Activated CD4-positive, CD25-positive, alpha-beta regulatory T cell treated with anti-CD3 and anti-CD28 coated beads, Interleukin-2, amount 50 U/mL, for 16 hours (primary cell): ENCODE results near the gene NR6A1.

ENCODE experiments used
- DNase-seq: peaks from one replicate; pipeline ENCODE4 v3.0.0-alpha.2; 2020; ENCODE audit warnings: low read depth, low spot score

The NR6A1 gene

DNA sequence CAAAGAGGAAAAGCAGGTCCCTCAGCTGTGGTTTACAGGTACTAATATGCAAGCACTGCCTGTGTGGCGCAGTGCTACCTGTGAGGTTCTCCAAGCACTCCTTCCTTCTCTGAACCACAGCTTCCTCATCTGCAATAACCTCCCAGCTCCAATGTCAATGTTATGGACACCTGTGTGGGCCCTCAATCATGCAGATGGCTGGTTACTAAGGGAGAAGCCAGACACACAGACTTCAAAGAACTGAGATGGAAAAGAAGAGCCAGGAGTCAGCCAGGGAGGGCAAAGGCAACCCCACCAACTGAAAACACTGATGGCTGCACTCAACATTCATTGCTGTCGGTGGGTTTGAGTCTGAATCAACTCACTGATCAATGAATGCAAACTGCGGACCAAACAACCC lies 77.7 kb downstream of the NR6A1 start:
- DNase-seq = no peak

DNA sequence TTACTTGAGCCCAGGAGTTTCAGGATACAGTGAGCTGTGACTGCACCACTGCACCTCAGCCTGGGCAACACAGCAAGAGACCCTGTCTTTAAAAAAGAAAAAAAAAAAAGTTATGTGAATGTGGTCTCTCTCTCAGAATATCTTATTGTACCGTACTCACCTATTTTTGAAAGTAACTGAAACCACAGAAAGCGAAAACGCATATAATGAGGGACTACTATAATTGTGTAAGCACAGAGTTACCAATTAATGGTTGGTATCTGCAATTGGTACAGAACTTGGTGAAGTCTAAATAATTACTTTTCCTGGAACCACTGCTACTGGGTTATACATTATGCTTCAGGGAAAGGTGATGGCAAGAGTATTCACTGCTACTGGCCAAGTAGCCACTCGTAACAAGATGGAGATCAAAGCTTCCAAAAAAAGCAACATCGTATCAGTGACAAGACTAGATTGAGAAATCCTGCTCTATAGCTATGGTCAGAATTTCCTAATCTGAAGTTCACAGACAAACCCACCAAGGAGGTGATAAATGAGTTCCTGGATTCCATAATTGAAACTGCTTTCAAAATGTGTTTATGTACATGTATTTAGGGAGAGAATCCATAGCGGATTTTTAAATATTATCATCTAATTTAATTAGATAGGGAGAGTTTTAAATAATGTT lies 82.7 kb downstream of the NR6A1 start:
- DNase-seq = no peak

DNA sequence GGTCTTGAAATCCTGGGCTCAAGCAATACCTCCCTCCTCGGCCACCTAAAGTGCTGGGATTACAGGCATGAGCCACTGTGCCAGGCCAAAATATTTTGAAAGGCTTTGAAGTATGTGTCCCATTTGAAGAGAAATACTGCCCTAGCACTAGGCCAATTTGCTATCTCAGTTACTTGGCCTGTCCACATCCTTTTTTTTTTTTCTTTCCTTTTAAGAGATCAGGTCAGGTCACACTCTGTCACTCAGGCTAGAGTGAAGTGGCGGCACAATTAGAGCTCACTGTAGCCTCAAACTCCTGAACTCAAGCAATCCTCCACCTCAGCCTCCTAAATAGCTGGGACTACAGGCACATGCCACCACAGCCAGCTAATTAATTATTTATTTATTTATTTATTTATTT lies 84.2 kb downstream of the NR6A1 start:
- DNase-seq = no peak

DNA sequence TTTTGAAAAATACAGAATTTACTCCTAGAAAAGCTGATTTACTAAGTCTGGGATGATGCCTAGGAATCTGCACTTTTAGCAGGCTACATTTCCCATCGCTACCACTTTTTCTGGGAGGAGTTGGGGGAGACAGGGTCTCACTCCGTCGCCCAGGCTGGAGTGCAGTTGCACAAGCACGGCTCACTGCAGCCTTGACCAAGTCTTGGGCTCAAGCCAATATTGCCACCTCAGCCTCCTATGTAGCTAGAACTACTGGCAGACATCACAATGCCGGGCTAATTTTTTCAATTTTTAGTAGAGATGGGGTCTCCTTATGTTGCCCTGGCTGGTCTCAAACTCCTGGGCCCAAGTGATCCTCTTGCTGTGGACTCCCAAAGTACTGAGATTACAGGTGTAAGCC lies 85.9 kb downstream of the NR6A1 start:
- DNase-seq = no peak

DNA sequence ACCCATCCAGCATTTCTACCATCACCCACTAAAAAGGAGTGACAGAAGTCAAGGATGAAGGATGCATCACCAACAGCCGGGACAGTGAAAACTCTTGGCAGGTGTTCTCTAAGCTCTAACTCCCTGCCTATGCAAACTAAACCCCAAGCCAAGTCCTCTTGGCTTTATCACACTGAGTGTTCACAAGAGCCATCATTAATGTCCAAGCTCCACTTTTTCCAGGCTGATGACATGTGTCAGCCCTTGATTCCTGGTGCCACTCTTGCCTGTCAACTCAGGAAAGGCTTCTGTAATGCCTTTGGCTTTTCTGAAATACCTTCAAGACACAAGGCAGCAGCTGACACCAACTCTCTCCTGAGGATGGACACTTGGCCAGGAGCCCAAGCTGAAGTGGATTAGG lies 86.9 kb downstream of the NR6A1 start:
- no peak for DNase-seq

DNA sequence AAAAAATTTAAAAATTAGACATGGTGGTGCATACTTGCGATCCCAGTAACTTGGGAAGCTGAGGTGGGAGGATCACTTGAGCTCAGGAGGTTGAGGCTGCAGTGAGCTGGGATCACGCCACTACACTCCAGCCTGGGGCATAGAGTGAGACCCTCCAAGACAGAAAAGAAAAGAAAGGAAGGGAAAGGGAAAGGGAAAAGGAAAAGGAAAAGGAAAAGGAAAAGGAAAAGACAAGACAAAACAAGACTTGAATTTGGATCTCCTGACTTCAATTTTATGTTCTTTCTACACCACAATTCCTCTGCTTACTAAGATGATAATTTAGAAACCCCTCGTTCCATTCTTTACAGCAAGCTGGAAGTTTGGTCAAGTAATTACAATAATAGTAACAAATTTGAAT lies 88.1 kb downstream of the NR6A1 start:
- no peak for DNase-seq

DNA sequence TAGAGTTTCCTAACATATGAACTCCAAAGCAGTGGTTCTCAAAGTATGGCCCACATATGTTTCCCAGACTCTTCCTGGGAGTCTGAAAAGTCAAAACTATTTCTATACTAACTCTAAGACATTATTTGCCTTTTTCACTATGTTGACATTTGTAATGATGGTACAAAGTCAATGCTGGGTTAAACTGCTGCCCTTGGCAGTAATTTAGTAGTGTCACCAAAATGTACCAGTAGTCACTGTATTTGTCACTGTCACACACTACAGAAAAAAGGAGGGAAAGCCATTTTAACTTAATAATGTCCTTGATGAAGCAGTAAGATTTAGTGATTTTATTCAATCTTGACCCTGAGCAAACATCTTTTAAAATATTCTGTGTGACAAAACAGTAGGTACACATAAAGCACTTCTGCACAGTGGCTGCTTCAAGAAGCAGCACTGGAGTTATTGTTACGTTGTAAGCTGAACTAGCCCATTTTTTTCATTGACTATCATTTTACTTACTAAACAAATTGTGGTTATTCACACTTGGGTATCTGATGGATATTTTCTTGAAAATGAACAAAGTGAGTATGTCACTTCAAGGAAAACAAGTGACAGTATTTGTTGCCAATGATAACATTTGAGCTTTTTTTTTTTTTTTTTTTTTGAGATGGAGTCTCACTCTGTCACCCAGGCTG lies 90.3 kb downstream of the NR6A1 start:
- DNase-seq = no peak

DNA sequence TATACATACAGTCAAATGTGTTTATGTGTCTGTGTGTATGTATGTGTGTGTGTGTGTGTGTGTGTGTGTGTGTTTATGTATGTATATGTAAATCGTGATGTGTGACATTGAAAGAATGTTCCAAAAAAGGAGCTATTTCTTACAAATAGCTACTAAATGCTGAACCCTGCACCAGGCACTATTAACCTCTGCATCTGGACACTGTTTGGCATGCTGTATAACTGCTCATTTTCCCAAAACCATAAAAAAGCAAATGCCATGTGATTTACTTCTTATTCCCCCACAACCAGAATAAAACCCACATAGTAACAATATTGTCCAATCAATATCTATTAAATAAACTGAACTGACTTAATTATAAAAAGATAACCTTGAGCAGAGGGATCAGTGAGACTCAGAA lies 91.1 kb downstream of the NR6A1 start:
- DNase-seq = no peak

DNA sequence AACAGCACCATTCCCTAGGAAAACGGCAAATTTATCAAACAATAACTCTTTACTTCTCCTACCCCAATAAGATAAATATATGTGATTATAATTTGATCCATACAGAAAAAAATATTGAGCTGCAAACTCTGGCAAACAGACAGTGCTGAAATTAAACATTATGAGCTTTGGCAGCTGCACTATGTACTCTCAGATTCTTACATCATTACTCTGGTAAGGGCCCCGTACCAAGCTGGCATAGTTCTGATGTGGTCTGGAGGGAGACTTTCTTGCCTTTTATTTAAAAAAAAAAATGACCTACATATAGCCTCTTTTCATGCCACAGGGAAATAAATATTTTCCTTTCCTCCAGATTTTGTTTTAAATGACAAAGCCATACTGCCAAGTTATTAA lies 95.0 kb downstream of the NR6A1 start:
- no peak for DNase-seq

DNA sequence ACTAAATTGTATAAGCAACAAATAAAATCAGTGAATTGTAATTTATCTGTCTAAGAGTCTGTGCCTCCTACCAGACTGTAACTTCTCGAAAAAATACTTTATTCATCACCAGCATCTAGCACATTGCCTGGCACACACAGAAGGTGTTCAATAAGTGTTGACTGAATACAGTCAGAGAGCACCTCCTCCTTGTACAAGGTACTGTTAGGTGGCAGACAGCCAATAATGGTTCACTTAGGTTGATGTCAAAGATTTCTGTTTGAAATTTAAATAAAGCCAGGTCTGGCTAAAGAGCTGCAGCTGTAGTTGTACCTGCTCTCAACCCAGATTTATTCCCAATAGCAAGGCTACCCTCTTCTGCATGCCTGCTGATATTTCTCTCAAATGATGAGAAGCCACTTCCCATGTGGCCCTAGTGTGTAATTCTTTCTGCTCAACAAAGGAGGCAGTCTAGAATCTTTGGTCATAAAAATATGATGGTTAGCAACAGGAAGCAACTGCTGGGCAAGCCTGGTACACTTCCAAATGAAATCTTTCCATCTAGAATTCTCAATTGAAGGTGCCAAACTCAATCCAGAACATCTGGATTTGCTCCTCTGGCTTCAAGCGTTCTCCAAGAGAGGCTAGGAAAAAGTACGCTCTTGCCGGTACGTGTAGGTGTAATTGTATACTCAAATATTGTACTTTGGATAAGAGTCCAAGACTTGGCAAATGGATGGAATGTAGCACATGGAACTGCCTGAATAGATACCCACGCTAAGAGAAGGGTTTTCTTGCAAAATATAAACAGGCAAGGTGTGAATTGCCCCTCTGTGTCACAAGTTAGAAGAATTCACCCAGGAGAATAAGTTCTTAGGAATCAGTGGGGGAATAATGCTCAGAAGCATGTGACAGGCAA lies 95.6 kb downstream of the NR6A1 start:
- no peak for DNase-seq

DNA sequence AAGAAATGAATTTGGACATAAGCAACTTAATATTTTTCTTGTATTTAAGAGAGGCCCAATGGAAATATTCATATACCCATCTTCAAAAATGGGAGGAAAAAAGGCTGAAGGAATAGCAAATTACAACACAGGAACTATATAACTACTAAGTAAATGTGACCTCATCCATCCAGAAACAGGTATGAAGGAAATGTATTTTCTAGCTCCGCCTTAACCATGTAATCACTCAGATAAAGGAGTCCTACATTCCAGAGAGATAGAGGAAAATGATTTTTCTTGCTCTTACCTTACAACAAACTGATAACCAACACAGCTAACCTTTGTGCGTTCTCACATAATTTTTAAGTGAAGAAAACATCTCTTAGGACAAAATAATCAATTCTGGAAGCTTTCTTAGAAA lies 96.5 kb downstream of the NR6A1 start:
- no peak for DNase-seq

DNA sequence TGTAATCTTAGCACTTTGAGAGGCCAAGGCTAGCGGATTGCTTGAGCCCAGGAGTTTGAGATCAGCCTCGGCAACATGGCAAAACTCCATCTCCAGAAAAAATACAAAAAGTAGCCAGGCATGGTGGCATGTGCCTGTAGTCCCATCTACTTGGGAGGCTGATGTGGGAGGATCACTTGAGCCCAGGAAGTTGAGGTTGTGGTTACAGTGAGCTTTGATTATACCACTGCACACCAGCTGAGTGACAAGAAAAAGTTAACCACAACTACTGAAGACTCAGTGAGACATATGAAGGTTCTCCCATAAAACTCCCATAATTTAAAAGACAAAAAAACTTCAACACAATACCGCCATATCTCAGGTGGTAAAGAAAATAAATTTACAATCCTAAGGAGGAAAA lies 98.0 kb downstream of the NR6A1 start:
- DNase-seq = no peak

DNA sequence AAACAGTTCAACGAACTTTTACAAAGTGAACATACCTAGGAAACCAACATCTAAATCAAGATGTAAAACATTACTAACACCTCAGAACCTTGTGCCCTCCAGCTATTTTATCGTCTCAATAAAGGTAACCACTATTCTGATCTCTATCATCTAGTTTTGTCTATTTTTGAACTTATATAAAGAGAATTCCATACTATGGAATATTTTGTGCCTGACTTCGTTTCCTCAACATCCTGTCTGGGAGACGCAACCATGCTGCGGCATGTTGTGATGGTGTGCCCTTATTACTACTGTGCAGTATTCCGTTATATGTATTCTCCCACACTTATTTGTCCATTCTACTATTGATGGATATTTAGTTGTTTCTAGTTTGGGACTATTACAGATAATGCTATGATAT lies 99.2 kb downstream of the NR6A1 start:
- DNase-seq = no peak

DNA sequence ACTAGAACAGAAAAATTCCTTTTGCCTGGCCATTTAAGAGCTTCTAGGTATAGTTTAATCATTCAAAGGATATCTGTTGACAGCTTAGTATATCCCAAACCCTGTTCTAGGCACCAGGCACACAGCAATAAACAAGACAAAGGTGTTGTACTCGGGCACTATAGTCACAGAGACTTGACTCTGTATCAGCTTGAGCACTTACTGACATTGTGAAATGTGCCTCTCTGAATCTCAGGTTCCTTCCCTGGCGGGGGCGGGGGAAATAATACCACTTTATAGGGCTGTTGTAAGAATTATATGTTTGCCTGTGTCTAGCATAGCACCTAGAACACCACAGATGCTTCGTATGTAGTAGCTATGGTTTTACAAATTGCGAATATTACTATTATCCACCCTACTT lies 104.5 kb downstream of the NR6A1 start:
- DNase-seq = no peak

DNA sequence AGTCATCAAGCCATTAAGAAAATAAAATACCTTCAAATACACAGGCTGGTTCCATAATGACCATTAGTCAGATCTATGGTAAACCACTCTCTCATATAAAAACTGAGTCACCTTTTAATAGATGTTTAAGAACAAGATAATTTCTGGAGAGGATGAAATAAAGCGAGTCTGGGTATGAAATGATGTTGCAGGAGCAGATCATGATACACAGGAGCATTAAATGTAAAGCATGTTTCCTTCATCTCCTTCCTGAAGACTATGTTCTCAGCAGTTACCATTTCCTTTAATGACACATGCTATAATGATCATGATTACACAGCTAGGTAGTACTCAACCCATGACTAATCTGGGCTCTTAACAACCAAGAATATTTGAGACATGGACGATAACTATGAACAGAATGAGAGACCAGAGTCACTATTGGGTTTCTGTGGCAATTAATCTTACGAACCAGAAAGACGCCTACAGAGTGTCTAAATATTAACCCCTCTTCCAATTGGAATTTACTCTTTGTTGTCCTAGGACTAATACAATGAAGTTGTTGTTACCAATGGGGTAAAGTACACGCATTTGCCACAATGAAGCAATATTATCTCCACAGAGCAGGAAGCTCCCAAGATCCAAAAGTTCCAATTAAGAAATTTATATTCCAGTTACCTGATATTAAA lies 105.6 kb downstream of the NR6A1 start:
- no peak for DNase-seq

DNA sequence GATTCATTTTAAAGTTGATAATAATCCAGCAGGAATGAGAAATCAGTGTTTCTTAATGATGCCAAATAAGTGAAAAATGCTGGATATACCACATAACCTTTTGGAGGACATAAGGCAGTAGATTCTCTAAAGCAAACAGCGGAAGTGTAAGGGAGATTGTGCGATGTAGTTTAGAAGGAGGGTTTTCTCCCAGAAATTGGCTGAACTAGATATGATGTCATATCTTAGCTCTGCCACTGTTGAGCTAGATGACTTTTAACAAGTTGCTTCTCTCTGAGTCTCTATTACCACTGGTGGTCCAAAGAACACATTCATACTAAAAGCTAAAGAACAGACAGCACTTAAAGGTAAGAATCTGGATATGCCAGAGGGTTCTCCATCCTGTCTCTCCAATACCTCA lies 107.0 kb downstream of the NR6A1 start:
- no peak for DNase-seq

DNA sequence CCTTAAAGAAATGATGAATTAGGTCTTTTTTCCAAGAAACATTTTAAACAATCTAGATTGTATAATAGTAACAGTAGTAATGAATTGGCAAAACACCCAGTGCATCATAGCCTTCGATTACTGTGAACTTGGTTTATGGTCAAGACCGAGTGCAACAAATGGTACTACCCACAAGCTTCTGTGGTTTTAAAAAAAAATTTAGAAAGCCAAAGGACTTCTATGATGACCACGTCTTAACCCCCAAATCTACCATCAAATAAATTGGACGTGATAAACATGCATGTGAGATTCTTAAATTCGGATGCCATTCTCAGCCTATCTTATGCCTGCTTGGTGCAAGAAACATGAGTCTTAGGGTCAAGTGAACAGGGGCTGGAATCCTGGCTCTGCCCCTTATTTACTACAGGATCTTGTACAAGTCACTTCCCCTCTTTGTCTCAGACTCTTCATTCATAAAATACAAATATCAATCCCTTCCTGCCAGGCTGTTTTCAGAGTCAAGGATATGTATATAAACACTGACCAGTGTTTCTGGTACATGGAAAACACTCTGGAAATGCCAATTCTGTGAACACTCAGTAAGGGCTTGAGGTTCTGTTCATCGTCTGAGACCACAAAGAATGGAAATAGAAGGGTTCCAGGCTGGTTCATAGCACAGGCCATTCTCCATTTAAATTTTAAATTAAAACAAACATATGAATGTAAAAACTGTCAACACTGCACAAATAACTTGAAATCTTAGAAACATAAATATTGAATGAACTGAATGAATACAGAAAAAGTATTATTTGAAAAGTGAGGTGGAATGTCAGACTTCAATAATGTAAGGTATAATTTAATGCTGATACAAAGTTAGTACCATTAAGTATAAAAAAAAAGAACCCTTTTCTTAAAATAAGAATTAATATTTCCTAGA lies 107.8 kb downstream of the NR6A1 start:
- DNase-seq = no peak

DNA sequence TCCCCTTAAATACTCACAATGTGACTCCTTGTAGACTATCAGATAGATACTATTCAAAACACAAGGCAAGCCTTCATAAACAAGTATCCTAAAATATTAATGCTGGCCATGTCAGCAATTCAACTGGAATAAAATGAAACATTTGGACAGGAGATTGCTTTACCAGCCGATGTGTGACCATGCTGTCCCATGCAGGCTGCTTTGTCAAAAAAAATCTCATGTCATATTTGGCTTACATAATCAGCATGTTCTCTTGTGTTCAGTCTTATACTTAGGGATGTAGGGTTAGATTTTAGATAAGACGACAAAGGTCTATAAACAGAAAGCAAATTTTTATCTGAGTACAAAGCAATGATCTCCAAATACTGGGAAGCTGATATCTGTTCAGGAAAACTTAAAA lies 108.5 kb downstream of the NR6A1 start:
- no peak for DNase-seq

DNA sequence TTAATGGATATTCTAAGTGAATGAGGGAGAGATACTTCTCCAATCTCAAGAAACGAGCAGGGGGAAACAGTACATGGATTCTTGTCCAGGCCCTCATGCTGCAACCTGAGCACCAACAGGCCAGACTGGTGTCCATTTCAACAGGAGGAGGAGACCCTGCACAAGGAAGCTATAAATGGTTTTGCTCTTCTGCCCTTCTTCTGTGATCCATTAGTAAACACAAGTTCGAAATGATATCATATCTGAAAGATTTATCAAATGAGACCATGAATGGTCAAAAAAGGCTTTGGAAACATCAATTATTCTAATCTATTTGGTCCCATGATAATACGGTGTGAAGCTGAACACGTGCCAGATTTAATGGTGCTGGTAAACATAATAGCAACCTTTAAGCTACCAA lies 109.8 kb downstream of the NR6A1 start:
- DNase-seq = no peak

DNA sequence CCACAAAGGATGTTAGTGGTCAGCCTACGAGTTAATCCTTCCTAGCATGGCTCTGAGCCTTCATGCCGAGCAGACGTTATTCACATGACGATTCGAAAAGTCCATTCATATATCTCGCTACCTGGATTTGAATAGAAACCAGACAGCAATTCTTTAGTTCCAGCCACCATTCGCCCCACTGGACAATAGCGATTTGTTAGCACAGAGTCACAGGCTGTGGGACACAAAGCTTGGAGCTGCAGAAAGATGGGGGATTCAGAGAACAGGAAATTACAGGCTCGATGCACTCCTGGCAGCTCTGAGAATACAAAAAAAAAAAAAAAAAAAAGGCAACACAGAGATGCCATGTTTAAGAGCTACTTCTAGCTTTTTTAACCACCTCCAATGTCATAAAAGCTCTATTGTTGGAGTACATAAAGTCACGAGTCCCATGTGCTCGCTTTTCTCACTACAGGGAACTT lies 110.7 kb downstream of the NR6A1 start:
- no peak for DNase-seq

DNA sequence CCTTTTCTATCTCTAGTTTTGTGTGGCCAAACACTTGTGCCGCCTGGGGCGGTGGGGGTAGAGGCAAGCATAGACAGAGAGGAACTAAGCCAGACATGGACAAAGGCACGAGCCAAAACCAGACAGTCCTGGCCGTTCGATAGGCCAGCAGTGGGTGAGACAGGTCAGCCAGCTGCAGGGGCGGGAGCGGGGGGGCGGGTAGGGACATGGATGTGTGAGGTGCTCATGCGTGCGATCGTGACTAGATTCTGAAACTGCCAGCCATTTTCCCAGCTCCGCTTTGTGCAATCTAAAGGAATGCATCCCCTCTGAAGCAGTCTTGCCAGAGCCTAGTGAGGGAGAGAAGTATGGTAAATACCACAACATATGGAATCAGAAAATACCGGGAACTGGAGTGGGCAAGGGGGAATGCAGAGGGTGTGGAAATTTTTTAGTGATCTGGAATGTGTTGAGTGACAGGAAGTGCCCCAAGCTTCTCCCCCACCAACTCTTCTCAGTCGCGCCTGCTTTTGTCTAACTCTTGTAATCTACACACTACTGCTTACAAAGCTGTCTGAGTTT lies 111.9 kb downstream of the NR6A1 start:
- DNase-seq = no peak
